ENCODE results near the gene CD9. TPM values are rescaled to one million over a fixed set of nuclear protein-coding genes. Genes with fewer than 3 reads are reported as not detected.
"Not testable (repeated sequence)": the region's sequence is repeated elsewhere in the genome, so short reads cannot be mapped to it uniquely, and the experiment has no call there.

The CD9 gene
- total RNA-seq, 1 donor, result 26.4 TPM

DNA sequence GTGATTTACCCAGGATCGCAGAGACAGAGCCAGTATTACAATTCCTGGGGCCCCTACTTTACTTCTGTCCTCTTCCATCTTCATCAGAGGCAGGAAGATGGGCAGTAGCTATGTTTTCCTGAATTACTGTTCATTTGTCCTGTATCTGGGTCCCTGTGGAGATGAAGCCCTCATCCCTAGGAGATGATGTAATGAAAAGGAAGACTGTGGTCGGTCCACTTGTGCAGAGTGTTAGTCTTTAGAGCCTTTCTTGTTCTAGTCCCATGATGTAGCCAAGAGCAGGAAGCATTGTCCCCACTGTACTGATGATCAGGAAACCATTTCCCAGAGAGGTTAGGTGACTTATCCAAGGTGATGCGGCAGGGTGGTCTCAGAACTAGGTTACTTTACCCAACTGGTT lies 2.6 kb downstream of the CD9 start:
- peaks cover 47% of the 10 kb centered on the region for H3K27me3 ChIP-seq (ENCODE audit: insufficient read depth, low read length)
- no peaks in the 10 kb centered on the region for H3K9me3 ChIP-seq (ENCODE audit: low read depth, low read length)
- no peak overlapping the region for H3K4me3 ChIP-seq (ENCODE audit: low read length)
- peaks cover 18% of the 10 kb centered on the region for H3K4me1 ChIP-seq (ENCODE audit: insufficient read depth, low read length)

DNA sequence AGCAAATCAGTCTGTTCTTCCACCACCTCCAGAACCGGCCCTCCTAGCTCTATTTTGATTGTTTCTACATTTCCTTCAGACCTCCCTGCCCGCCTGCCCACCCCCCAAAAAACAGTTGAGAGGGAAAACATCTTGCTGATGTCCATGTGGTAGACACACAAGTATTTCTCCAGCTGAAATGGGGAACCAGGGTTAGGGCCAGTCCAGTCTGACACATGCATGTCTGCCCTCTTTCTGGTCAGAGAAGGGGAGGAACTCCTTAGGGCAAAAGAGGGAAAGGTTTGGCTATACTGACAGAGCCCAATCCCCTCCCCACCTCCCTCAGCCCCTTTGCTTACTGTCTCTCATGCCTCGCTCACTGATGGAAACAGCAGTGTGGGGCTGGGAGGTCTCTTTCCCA lies 3.4 kb downstream of the CD9 start:
- Histone ChIP-seq H3K4me3 (ENCODE audit: low read length) (no peak overlapping the region), H3K27me3 (ENCODE audit: insufficient read depth, low read length) (peaks cover 46% of the 10 kb centered on the region), H3K4me1 (ENCODE audit: insufficient read depth, low read length) (peaks cover 18% of the 10 kb centered on the region), H3K9me3 (ENCODE audit: low read depth, low read length) (no peaks in the 10 kb centered on the region)

DNA sequence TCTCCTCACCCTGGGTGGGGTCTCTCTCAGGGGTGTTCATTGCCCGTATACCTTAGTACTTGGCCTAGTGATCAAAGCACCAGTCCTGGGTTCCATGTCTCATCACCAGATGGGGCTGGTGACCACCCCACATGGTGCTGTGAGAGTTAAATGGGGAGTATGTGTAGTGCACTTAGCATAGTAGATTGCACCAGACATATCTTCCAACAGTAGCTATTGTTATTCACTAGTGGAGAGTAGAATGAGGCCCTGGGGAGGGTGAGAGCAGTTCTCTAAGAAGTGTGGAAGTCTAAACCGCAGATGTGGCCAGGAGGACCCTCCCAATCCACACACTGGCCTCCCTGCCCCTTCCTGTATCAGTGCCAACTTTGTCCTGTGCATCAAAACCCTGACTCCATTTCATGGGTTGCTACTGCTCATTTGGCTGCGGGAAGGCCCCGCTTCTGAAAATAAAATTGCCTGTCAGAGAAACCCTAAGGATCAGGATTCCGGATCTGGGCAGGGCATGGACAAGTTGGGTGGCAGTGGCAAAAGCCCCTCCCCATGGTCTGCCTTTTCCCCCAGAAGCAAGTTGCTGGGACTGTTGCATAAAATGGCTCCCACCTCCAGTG lies 4.4 kb downstream of the CD9 start:
- Histone ChIP-seq H3K9me3 (ENCODE audit: low read depth, low read length) (no peaks in the 10 kb centered on the region), H3K4me1 (ENCODE audit: insufficient read depth, low read length) (peaks cover 16% of the 10 kb centered on the region), H3K4me3 (ENCODE audit: low read length) (no peak overlapping the region), H3K27me3 (ENCODE audit: insufficient read depth, low read length) (peaks cover 37% of the 10 kb centered on the region)

DNA sequence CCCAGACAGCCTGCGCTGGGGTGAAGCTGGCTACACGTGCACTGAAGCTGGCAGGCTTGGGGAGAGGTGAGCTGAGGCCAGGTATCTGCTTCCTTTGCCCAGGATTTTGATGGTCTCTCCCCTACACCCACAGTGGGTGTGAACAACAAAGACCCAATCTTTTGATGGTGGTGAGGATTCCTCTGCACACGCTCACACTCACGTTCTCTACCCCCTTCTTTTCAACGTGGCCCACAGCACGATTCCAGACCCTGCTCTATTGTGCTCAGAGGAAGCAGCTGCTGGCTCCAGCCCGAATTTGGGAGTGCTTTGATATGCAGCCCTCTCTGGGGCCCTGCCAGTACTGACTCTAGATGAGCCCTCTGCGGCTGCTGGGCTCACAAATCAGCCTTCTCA lies 4.9 kb downstream of the CD9 start:
- H3K27me3 ChIP-seq (ENCODE audit: insufficient read depth, low read length), result peaks cover 34% of the 10 kb centered on the region
- no peaks in the 10 kb centered on the region for H3K9me3 ChIP-seq (ENCODE audit: low read depth, low read length)
- no peak overlapping the region for H3K4me3 ChIP-seq (ENCODE audit: low read length)
- peaks cover 13% of the 10 kb centered on the region for H3K4me1 ChIP-seq (ENCODE audit: insufficient read depth, low read length)

DNA sequence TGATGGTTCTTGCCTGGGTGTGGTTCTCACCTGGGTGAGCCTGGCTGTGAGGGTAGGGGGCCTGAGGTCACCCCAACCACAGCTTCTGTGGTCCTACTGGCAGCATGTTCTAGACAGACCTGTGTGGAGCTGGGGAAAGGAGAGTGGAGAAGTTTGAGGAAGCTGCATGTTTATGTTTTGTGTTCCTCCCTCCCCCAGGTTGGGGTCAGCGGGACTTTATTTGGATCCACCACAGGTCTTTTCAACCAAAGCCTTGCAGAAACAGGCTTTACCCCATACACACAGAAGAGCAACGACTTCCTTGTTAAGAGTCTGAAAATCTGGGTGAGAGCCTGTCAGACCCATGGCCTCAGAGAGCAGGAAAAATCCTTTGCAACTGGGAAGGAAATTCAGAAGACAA lies 5.6 kb downstream of the CD9 start:
- Histone ChIP-seq H3K4me3 (ENCODE audit: low read length) (no peak overlapping the region), H3K4me1 (ENCODE audit: insufficient read depth, low read length) (peaks cover 7% of the 10 kb centered on the region), H3K9me3 (ENCODE audit: low read depth, low read length) (no peaks in the 10 kb centered on the region), H3K27me3 (ENCODE audit: insufficient read depth, low read length) (peaks cover 29% of the 10 kb centered on the region)

DNA sequence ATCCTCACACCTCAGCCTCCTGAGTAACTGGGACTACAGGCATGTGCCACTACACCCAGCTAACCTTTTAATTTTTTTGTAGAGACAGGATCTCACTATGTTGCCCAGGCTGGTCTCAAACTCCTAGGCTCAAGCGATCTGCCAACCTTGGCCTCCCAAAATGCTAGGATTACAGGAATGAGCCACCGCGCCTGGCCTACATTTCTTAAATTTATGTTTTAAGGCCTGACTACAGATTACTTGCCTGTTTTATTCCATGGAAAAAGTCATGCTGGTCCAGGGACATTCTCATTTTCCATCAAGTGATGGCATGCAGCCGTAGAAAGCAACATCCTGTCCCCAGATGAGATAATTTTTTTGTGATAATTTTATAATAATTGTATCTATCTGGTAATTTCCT lies 6.1 kb downstream of the CD9 start:
- H3K27me3 ChIP-seq (ENCODE audit: insufficient read depth, low read length), result peaks cover 23% of the 10 kb centered on the region
- H3K4me1 ChIP-seq (ENCODE audit: insufficient read depth, low read length), result peaks cover 2% of the 10 kb centered on the region
- no peak overlapping the region for H3K4me3 ChIP-seq (ENCODE audit: low read length)
- H3K9me3 ChIP-seq (ENCODE audit: low read depth, low read length), result no peaks in the 10 kb centered on the region

DNA sequence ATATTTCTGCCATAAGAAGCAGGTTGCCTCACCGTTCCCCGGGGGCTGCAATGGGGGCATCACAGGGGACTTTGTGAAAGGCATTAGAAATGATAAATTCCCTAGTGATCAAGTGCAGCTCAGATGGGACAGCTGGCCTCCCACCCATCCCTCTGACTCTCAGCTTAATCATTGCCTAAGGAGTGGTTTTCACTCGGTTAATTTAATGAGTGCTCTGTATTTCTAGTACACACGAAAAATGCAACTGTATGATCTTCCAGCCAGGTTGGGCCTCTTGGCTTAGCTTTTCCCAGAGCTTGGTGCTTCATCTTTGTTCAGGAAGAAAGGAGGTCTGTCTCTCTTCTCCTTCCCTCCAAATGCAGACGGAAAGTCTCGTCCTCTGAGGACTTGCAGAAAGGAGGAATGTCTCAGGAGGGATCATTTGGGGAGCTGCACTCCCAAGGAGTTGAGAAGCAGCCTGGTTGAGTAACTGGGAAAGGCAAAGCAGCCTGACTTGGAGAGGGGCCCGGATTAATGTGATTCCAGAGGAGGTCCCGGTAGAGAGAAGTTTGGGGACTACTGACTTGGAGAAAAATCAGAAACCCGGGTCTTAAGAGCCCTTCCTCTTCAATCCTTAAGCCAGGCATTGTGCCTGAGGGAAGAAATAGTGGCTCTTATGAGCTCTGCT lies 7.2 kb downstream of the CD9 start:
- H3K4me3 ChIP-seq (ENCODE audit: low read length), result no peak overlapping the region
- H3K27me3 ChIP-seq (ENCODE audit: insufficient read depth, low read length), result peaks cover 13% of the 10 kb centered on the region
- H3K4me1 ChIP-seq (ENCODE audit: insufficient read depth, low read length), result no peaks in the 10 kb centered on the region
- H3K9me3 ChIP-seq (ENCODE audit: low read depth, low read length), result no peaks in the 10 kb centered on the region

DNA sequence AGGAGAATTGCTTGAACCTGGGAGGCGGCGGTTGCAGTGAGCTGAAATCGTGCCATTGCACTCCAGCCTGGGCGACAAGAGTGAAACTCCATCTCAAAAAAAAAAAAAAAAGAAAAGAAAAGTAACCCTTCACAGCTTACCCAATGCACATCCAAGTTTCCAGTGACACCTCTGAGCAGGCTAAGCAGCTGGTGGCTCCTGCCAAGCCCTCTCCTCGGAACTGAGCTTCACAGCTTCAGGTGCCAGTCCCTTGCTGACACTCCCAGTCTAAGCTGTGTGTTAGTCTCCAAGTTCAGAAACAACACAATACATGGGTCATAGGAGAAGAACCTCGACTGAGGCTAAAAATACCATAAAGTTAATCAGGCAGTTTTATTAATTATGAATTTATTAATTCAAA lies 7.9 kb downstream of the CD9 start:
- no peak overlapping the region for H3K4me3 ChIP-seq (ENCODE audit: low read length)
- H3K27me3 ChIP-seq (ENCODE audit: insufficient read depth, low read length), result peaks cover 5% of the 10 kb centered on the region
- H3K4me1 ChIP-seq (ENCODE audit: insufficient read depth, low read length), result no peaks in the 10 kb centered on the region
- no peaks in the 10 kb centered on the region for H3K9me3 ChIP-seq (ENCODE audit: low read depth, low read length)

DNA sequence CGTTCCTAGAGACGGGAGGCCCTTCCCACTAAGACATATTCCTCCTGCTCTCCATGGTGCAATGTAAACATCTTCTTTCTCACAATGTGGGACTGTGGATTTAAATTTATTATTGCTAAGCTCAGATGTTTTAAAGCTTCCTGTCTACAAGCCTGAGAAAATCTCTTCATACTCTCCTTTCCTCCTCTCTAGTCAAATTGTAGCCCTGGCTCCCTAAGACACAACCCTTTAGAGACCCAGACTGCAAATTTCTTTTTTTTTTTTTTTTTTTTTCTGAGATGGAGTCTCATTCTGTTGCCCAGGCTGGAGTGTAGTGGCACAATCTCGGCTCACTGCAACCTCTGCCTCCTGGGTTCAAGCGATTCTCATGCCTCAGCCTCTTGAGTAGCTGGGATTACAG lies 9.2 kb downstream of the CD9 start:
- H3K9me3 ChIP-seq (ENCODE audit: low read depth, low read length); H3K4me1 ChIP-seq (ENCODE audit: insufficient read depth, low read length); H3K4me3 ChIP-seq (ENCODE audit: low read length); H3K27me3 ChIP-seq (ENCODE audit: insufficient read depth, low read length): not testable (repeated sequence)

DNA sequence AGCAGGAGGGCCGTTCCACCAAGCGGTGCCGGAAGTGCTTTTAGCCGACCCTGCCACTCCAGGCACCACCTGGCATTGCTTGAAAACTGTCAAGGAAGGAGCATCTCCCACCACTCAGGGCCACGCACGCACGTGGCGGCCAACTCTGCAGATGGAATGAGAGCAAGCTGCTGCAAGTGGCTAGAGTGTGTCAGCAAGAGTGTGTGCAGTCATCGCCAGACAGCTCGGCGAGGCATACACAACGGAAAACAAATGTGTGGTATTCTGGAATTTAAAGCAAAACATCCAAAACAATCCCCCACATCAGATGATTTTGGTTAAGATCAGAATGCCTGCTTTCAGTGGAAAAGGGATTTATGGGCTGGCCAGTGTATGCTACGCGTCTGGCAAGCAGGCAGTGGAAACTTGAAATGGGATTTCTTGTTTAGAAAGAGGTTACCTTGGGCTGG lies 11.2 kb downstream of the CD9 start:
- no peaks in the 10 kb centered on the region for H3K27me3 ChIP-seq (ENCODE audit: insufficient read depth, low read length)
- H3K4me1 ChIP-seq (ENCODE audit: insufficient read depth, low read length), result no peaks in the 10 kb centered on the region
- no peak overlapping the region for H3K4me3 ChIP-seq (ENCODE audit: low read length)
- no peaks in the 10 kb centered on the region for H3K9me3 ChIP-seq (ENCODE audit: low read depth, low read length)

DNA sequence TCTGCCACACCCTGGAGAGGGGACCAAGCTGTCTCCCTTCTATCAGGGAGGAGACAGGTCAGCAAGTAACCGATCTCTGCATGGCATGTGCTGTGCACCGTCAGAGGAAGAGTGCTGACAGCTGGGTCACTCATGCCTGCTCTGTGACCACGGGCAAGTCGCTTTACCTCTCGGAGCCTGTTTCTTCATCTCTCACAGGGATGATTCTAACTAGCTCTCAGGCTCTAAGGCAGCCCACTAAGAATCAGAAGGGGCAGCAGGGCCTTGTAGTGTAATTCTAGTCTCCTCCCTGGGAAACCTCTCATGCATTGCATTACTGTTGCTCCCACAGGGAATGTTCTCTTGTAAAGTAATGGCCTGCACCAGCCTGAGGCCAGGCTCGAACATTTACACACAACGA lies 11.9 kb downstream of the CD9 start:
- Histone ChIP-seq H3K4me3 (ENCODE audit: low read length) (no peak overlapping the region), H3K9me3 (ENCODE audit: low read depth, low read length) (no peaks in the 10 kb centered on the region), H3K27me3 (ENCODE audit: insufficient read depth, low read length) (no peaks in the 10 kb centered on the region), H3K4me1 (ENCODE audit: insufficient read depth, low read length) (no peaks in the 10 kb centered on the region)

DNA sequence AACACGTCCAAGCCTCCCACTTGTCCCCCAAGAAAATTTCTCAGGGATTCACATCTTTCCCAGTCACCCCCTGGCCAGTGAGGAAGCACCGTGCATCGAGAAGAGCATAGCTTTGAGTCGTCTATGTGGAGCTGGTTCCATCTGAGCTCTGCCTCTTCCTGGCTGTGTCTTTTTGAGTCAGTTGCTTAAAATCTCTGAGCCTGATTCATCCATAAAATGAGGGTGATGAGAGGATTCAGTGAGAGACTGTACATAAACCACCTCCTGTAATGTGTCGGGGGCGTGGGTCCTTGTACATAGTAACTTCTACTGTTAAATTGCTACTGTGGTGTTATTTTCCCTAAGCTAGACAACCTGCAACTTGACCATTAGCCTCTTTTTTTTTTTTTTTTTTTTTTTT lies 13.8 kb downstream of the CD9 start:
- H3K9me3 ChIP-seq (ENCODE audit: low read depth, low read length), result no peaks in the 10 kb centered on the region
- H3K27me3 ChIP-seq (ENCODE audit: insufficient read depth, low read length), result no peaks in the 10 kb centered on the region
- H3K4me1 ChIP-seq (ENCODE audit: insufficient read depth, low read length), result no peaks in the 10 kb centered on the region

DNA sequence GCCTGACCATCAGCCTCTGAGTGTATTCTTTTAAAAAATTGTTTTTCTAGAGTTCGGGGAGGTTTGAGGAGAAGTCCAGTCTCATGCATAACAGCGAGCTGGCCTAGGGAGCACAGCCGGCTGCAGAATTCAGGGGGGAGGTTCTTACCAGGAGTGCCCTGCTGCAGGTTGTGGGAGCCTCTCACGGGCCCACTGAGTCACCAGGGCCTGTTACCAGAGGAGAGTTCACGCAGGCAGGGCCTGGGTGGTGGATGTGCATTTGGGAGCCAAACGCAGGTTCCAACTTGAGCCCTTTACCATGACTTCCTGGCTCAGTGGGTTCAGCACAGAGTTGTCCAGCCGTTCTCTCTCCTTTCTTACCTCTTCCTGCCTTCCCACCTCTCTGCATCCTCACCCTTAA lies 14.4 kb downstream of the CD9 start:
- Histone ChIP-seq H3K9me3 (ENCODE audit: low read depth, low read length) (no peaks in the 10 kb centered on the region), H3K4me1 (ENCODE audit: insufficient read depth, low read length) (no peaks in the 10 kb centered on the region), H3K4me3 (ENCODE audit: low read length) (no peak overlapping the region), H3K27me3 (ENCODE audit: insufficient read depth, low read length) (no peaks in the 10 kb centered on the region)

More for the DNA sequence above, 13.8 kb downstream of the CD9 start:
- H3K4me3 ChIP-seq (ENCODE audit: low read length), result no peak overlapping the region

DNA sequence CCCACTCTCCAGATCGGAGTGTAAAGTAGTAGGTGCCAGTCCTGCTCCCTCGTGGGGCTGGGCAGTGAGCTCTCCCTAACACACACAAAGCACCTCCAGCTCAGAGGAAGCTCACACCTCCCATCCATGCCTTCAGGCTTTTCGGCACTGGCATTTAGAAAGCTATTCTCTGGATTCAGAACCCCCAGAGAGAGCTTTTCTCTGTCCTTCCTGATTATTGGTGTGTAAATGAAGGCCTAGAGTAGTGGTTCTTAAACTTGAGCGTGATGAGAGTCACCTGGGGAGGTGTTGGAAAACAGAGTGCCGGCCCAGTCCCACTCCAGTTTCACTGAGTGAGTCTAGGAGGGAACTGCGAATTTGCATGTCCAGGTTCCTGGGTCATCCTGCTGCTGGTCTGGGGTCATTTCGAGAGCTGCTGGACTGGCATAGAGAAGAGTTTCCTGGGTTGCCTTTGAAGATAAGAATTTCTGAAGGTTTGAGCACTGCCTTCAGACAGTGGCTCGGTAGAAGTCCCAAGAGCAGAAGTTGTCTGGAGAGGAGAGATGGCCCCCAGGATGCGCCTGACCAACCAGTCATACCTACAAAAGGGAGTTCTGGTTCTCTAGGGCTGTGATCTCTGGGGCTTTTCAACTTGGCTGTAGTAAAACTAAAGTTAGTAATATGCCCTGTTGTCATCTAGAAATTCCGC lies 15.1 kb downstream of the CD9 start:
- Histone ChIP-seq H3K9me3 (ENCODE audit: low read depth, low read length) (no peaks in the 10 kb centered on the region), H3K27me3 (ENCODE audit: insufficient read depth, low read length) (no peaks in the 10 kb centered on the region), H3K4me1 (ENCODE audit: insufficient read depth, low read length) (no peaks in the 10 kb centered on the region), H3K4me3 (ENCODE audit: low read length) (no peak overlapping the region)

DNA sequence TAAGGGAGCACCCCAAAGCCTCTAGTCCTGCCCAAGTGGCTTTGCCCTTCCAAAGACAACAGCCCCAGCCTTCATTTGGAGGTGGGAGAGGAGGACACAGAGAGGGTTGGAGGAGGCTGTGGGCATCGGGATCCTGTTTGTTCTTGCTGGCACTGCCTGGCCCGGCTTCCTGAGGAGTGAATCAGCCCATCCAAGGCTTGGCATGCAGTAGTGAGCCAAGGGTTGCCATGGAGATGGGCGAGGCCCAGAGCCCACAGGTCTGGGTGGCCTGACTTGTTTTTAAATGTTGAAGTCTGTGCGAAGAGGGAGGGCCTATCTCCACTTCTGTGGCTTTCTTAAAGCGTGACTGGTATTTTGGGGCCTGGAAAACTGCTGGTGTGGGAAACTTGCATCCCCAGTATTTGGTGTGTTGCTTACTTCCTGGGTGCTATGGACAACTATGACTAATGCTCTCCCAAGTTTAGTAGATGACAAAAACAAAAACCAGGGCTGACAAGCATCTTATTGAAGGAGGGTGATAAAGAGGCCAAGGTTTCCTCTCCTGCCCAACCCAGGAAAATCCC lies 15.8 kb downstream of the CD9 start:
- no peaks in the 10 kb centered on the region for H3K27me3 ChIP-seq (ENCODE audit: insufficient read depth, low read length)
- no peaks in the 10 kb centered on the region for H3K4me1 ChIP-seq (ENCODE audit: insufficient read depth, low read length)
- no peak overlapping the region for H3K4me3 ChIP-seq (ENCODE audit: low read length)
- no peaks in the 10 kb centered on the region for H3K9me3 ChIP-seq (ENCODE audit: low read depth, low read length)
